ENCODE measurements around the gene INPP5K.
"Not testable (repeated sequence)": the region's sequence is repeated elsewhere in the genome, so short reads cannot be mapped to it uniquely, and the experiment has no call there.

Gene INPP5K

DNA sequence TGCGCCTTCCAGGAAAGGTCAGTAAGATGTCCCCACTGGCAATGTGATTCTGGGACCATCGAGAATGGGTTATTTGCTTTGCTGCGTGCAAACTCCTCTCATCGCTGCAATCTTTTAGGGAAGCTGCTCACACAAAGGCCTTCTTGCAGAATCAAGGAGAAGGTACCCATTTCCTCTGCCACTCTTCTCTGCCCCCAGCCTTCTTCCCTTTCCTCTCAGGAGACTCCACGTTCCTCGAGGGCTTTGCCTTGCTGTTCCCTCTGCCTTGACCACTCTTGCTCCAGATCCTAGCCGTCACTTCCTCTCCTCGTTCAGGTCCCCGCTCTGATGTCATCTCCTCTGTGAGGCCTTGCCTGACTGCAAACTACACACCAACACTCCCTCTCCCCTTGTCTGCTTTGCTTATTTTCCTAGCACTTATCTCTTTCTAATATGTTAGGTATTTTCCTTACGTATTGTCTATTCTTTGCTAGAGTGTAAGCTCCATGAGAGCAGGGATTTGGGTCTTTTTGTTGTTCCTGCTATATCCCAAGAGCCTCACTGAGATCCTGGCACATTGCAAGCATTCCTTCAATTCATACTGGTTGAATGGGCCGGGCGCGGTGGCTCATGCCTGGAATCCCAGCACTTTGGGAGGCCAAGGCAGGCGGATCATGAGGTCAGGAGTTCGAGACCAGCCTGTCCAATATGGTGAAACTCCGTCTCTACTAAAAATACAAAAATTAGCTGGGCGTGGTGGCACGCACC lies 55.0 kb downstream of the INPP5K start:
- DNase-seq = no peak

- no peak for DNase-seq
Observed at GRCh38 chr17:1460233-1460632, 56.2 kb downstream of the INPP5K start.

DNA sequence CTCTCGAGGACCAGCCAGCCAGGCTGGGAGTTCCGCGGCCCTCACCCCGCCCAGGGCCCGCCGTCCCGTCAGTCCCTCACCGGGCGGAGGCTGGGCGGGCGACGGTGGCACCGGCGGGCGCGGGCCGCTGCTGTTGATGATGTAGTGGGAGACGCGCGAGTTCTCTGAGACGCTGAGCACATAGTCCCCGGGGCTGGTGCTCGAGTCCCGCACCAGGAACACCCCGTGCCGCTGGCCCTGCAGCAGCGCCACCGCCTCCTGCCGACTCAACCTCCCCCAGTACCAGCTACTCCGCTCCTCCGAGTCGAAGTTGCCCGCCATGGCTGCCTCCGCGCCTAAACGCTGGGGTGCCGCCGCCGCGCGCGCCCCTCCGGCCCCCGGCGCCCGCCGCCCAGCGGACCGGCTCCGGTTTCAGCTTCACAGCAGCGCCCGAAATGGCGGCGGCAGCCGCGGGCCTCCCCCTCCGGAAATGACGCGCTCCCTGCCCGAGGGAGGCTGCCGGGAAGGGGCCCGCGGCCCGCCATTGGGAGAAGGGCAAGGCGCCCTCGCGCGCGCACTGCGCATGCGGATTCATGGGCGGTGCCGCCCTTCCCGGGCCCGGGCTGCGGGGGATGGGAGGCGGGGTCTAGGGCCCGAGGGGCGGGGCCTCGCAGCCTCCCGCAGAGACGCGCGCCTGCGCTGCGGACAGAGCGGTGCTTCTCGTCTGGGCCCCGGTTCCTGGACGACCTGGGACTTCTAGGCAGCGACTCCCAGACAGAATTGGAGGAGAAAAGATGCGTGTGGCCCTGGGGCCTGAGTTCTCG lies 60.4 kb downstream of the INPP5K start, which contains the start of gene CRK:
CRK (minus strand) TSS at position 436 of the 803 bp plus-strand sequence; CDS start at position 321, 115 bp downstream.
- peak; percentile 71 to 93 for DNase-seq

DNA sequence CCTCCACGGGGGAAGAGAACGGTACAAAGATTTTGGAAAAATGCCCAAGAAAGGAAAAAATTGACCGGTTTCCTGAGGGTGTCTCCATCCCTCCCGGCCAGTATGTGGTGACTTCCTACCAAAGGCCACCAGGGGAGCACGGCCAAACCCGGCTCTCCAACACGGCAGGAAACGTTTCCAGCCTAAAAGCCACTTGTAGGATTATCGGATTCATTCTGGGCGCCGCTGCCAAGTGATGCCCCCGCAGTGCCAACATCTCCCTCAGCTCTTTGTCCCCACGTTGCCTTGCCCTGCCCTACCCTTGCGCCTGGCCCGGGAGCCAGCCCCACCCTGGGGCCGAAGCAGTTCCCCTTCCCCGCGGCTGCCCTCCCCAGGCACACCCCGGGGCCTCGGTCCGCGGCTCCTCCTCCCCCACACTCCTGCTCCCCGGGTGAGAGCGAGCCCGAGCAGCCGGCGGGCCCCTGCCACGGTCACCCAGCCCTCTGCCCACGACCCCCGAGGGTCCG lies 61.1 kb downstream of the INPP5K start:
- peak; percentile 14 to 38 for DNase-seq

DNA sequence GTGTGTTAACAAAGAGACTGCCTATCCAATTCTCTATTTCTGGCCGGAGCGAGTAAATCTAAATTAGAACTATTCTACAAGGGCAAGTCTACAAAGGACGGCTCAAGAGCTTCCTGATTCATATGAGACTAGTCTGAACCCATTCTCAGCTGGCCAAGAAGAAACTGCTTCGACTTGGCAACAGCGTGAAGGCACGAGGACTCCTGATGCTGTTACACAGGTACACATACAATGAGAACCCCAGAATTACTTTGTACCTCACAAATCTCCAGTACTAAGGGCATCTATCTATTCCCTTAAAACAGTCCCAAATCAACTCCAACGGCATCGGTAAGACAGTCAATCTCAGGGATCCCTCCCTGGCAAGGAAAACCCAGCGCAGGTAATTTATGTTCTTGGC lies 61.9 kb downstream of the INPP5K start:
- DNase-seq = no peak

DNA sequence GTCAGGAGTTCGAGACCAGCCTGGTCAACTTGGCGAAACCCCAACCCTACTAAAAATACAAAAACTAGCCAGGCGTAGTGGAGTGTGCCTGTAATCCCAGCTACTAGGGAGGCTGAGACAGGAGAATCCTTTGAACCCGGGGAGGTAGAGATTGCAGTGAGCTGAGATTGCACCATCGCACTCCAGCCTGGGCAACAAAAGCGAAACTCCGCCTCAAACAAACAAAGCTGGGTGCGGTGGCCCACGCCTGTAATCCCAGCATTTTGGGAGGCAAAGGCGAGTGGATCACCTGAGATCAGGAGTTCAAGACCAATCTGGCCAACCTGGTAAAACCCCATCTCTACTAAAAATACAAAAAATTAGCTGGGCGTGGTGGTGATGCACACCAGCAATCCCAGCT lies 62.7 kb downstream of the INPP5K start:
- not testable (repeated sequence) for DNase-seq

DNA sequence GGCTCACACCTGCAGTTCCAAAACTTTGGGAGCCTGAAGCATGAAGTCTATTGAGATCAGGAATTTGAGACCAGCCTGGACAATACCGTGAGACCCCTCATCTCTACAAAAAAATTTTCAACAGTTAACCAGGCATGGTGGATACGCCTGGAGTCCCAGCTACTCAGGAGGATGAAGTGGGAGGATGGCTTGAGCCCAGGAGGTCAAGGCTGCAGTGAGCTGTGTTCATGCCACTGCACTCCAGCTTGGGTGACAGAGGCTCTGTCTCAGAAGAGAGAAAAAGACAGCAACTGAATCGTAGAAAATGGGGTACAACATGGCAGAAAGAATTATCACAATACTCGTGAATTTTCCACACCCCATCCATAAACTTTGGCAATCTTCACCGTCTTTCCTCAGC lies 63.6 kb downstream of the INPP5K start:
- no peak for DNase-seq

DNA sequence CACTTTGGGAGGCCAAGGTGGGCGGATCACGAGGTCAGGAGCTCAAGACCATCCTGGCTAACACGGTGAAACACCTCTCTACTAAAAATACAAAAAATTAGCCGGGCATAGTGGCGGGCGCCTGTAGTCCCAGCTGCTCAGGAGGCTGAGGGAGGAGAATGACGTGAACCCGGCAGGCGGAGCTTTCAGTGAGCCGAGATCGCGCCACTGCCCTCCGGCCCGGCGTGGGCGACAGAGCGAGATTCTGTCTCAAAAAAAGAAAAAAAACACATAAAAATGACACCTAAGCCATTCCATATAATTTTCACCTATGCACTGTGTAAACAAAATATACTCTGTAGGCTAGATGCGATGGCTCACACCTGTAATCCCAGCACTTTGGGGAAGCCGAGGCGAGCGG lies 66.2 kb downstream of the INPP5K start:
- not testable (repeated sequence) for DNase-seq

- DNase-seq = no peak
Observed at GRCh38 chr17:1449412-1449967, 66.9 kb downstream of the INPP5K start.

GRCh38 chr17:1447052-1447451 lies 69.4 kb downstream of the INPP5K start:
- DNase-seq = no peak

DNA sequence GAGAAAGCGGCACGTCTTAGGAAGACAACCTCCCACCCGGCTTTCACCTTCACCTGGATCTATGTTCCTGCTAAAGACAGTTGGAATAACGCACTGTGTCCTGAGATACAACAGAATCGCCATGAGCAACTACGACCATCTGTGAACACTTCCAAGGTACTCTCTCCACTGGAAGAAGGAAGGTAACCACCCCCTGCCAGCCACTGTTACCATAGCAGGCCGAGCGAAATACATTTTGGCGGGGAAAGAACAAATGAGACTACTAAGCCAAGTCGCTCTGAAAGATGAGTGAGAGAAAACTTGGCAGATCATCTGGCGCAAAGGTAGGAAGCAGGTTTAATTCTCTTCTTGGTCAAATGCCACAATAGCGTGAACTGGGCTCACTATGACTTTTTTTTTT lies 70.2 kb downstream of the INPP5K start:
- no peak for DNase-seq

DNA sequence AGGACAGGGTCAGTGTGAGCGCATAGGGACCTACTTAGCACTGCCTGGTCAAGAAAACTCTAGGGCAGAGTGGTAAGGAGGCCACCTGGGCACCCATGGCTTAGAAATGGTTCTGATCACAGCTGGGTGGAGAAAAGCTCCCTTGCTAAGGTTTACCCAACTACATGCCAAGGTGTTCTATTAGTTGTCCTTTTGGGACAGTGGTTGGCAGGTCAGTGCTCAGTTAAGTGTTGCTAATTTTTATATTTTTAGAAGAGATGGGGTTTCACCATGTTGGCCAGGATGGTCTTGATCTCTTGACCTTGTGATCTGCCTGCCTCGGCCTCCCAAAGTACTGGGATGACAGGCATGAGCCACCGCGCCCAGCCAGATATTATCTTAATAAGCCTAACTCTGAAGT lies 70.7 kb downstream of the INPP5K start:
- DNase-seq = not testable (repeated sequence)

Measured in NCI-H526 (cell line).